Gastroesophageal sphincter (tissue), 3 donors: ENCODE data around the gene TLCD1.

Experiments used
- CTCF ChIP-seq, 4 experiments: fragments of 200-600 bp in 2 of 4; fragments of 450-650 bp in 2 of 4; sonication (generic) in 1 of 4; IDR thresholded peaks; one replicate each; pipeline ENCODE4 v1.5.1; 2017 to 2019; ENCODE audit warnings: antibody characterized with exemption in 4 of 4, mild to moderate bottlenecking in 2 of 4, moderate library complexity in 2 of 4
- EP300 ChIP-seq: sonication (generic); formaldehyde crosslinking; IDR thresholded peaks from one replicate; pipeline ENCODE4 v1.6.1; 2017; ENCODE audit warnings: antibody characterized with exemption, mild to moderate bottlenecking
- POLR2A ChIP-seq, 2 donors: fragments of 450-650 bp; IDR thresholded peaks; one replicate each; pipeline ENCODE4 v1.6.1; 2017; ENCODE audit warnings: antibody characterized with exemption in 2 of 2, mild to moderate bottlenecking in 2 of 2, moderate library complexity in 1 of 2
- POLR2AphosphoS5 ChIP-seq: sonication (generic); formaldehyde crosslinking; IDR thresholded peaks from one replicate; pipeline ENCODE4 v1.6.1; 2017; ENCODE audit warnings: antibody characterized with exemption

GRCh38 chr17:28747801-28748750 is 22.0 kb upstream of the TLCD1 start:
- TF ChIP-seq CTCF (IDR thresholded peaks at IDR 0.05) (no peak), POLR2AphosphoS5 (no peak), POLR2A (IDR thresholded peaks at IDR 0.05) (no peak), EP300 (no peak)
